ENCODE data around the gene SLC25A36. TPM values are rescaled to one million over a fixed set of nuclear protein-coding genes. Genes with fewer than 3 reads are reported as not detected.
"Not testable (repeated sequence)": the region's sequence is repeated elsewhere in the genome, so short reads cannot be mapped to it uniquely, and the experiment has no call there.

SLC25A36 gene
- total RNA-seq, 1 donor from 2014 or later: 130 TPM

DNA sequence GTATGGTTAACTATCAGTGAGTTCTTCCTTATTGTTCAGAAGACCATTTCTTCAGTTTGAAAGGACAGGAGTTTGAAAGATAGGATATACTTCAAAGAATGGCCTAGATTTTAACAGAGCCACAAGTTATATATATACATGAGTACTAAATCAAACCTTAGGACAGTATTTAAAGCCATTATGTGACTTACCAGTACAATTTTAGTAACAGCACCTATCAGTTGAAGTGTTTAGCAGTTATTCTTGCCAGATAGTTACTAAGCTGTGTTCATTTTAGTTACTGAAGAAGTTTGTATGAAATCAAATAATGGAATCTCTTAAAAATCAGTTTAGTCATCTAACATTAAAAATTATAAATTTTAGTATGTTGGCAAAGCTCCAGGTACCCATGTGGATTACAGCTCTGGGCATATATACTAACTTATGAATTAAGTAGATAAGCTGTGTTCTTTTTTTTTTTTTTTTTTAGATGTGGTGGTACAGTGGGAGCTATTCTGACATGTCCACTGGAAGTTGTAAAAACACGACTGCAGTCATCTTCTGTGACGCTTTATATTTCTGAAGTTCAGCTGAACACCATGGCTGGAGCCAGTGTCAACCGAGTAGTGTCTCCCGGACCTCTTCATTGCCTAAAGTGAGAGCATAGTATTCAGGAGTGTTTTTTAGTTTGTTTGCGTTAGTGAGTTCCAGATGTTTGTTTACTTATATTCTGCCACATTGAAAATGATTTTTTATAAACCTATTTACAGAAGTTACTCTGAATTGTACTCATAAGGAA, 14.6 kb downstream of the SLC25A36 start:
- no peak overlapping the region for H3K4me3 Mint-ChIP-seq (ENCODE audit: low read depth)
- peaks cover 3% of the 10 kb centered on the region for H3K9me3 Mint-ChIP-seq (ENCODE audit: low read depth)
- peaks cover 46% of the 10 kb centered on the region for H3K4me1 Mint-ChIP-seq (ENCODE audit: low read depth)
- peaks cover 18% of the 10 kb centered on the region for H3K36me3 Mint-ChIP-seq (ENCODE audit: insufficient read depth)
- TF ChIP-seq, protein P1, sequence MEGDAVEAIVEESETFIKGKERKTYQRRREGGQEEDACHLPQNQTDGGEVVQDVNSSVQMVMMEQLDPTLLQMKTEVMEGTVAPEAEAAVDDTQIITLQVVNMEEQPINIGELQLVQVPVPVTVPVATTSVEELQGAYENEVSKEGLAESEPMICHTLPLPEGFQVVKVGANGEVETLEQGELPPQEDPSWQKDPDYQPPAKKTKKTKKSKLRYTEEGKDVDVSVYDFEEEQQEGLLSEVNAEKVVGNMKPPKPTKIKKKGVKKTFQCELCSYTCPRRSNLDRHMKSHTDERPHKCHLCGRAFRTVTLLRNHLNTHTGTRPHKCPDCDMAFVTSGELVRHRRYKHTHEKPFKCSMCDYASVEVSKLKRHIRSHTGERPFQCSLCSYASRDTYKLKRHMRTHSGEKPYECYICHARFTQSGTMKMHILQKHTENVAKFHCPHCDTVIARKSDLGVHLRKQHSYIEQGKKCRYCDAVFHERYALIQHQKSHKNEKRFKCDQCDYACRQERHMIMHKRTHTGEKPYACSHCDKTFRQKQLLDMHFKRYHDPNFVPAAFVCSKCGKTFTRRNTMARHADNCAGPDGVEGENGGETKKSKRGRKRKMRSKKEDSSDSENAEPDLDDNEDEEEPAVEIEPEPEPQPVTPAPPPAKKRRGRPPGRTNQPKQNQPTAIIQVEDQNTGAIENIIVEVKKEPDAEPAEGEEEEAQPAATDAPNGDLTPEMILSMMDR (IDR thresholded peaks at IDR 0.05; ENCODE audit: unreplicated experiment): no peak
- H3K27me3 Mint-ChIP-seq: no peaks in the 10 kb centered on the region
- no peak for DNase-seq (ENCODE audit: low spot score, unreplicated experiment)
- H3K27ac Mint-ChIP-seq: peak overlapping the region; percentile 62

- Mint-ChIP-seq H3K36me3 (ENCODE audit: insufficient read depth) (peaks cover 15% of the 10 kb centered on the region), H3K4me3 (ENCODE audit: low read depth) (no peak overlapping the region), H3K27me3 (no peaks in the 10 kb centered on the region), H3K4me1 (ENCODE audit: low read depth) (peaks cover 2% of the 10 kb centered on the region), H3K9me3 (ENCODE audit: low read depth) (no peaks in the 10 kb centered on the region), H3K27ac (no peak overlapping the region)
- no peak for DNase-seq (ENCODE audit: low spot score, unreplicated experiment)
- TF ChIP-seq, protein P1 (IDR thresholded peaks at IDR 0.05; ENCODE audit: unreplicated experiment): peak; percentile 57
Observed at GRCh38 chr3:140972833-140973232, 31.2 kb downstream of the SLC25A36 start.

DNA sequence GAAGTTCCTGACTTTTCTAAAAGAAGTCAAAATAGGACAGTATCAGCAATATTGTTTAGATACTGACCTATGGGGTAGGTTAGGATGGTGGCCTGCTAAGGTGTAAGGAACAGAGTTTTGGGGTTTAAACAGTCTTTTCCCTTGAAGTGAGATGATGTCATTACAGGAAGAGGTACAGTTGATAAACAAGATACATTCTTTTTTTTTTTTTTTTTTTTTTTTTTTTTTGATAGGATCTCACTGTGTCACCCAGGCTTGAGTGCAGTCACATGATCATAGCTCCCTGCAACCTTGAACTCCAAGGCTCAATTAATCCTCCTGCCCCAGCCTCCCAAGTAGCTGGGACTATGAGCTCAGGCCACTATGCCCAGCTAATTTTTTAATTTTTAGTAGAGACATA, 33.3 kb downstream of the SLC25A36 start:
- Mint-ChIP-seq H3K27ac (peak overlapping the region; percentile 15), H3K27me3 (no peaks in the 10 kb centered on the region), H3K4me3 (ENCODE audit: low read depth) (no peak overlapping the region), H3K36me3 (ENCODE audit: insufficient read depth) (peaks cover 16% of the 10 kb centered on the region), H3K4me1 (ENCODE audit: low read depth) (no peaks in the 10 kb centered on the region), H3K9me3 (ENCODE audit: low read depth) (no peaks in the 10 kb centered on the region)
- TF ChIP-seq, protein P1 (IDR thresholded peaks at IDR 0.05; ENCODE audit: unreplicated experiment): no peak
- DNase-seq (ENCODE audit: low spot score, unreplicated experiment): no peak

DNA sequence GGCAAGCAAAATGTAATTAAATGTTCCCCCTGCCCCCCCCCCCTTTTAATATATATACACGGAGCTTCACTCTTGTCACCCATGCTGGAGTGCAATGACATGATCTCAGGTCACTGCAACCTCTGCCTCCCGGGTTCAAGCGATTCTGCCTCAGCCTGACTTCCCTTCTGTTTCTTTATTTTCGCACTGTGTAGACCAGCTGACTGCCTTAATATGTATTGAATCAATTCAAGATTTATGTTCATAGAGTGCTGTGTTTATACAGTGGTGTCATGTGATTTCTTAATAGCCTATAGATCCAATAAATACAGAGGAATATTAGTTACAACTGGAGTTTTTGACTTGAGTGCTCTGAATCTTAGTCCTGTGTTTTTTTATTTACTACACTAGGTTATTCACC, 39.0 kb downstream of the SLC25A36 start:
- Mint-ChIP-seq H3K27ac (peak overlapping the region; percentile 67), H3K4me1 (ENCODE audit: low read depth) (peaks cover 13% of the 10 kb centered on the region), H3K27me3 (no peaks in the 10 kb centered on the region), H3K36me3 (ENCODE audit: insufficient read depth) (peaks cover 11% of the 10 kb centered on the region), H3K9me3 (ENCODE audit: low read depth) (peaks cover 6% of the 10 kb centered on the region), H3K4me3 (ENCODE audit: low read depth) (no peak overlapping the region)
- TF ChIP-seq, protein P1 (IDR thresholded peaks at IDR 0.05; ENCODE audit: unreplicated experiment): no peak
- no peak for DNase-seq (ENCODE audit: low spot score, unreplicated experiment)

DNA sequence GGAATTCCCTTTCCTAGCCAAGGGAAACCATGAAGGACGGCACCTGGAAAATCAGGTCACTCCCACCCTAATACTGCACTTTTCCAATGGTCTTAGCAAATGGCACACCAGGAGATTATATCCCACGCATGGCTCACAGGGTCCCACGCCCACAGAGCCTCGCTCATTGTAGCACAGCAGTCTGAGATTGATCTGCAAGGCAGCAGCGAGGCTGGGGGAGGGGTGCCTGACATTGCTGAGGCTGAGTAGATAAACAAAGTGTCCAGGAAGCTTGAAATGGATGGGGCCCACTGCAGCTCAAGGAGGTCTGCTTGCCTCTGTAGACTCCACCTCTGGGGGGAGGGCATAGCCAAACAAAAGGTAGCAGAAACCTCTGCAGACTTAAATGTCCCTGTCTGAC, 46.2 kb downstream of the SLC25A36 start:
- H3K4me3 Mint-ChIP-seq (ENCODE audit: low read depth); H3K27ac Mint-ChIP-seq; H3K36me3 Mint-ChIP-seq (ENCODE audit: insufficient read depth); H3K4me1 Mint-ChIP-seq (ENCODE audit: low read depth); DNase-seq (ENCODE audit: low spot score, unreplicated experiment); H3K27me3 Mint-ChIP-seq: not testable (repeated sequence)
- peaks cover 35% of the 10 kb centered on the region for H3K9me3 Mint-ChIP-seq (ENCODE audit: low read depth)

GRCh38 chr3:140994316-140994715, 52.7 kb downstream of the SLC25A36 start:
- TF ChIP-seq, protein P1 (IDR thresholded peaks at IDR 0.05; ENCODE audit: unreplicated experiment): no peak
- peaks cover 21% of the 10 kb centered on the region for H3K9me3 Mint-ChIP-seq (ENCODE audit: low read depth)
- no peak overlapping the region for H3K4me3 Mint-ChIP-seq (ENCODE audit: low read depth)
- no peaks in the 10 kb centered on the region for H3K27me3 Mint-ChIP-seq
- no peaks in the 10 kb centered on the region for H3K4me1 Mint-ChIP-seq (ENCODE audit: low read depth)
- DNase-seq (ENCODE audit: low spot score, unreplicated experiment): no peak
- no peak overlapping the region for H3K27ac Mint-ChIP-seq
- H3K36me3 Mint-ChIP-seq (ENCODE audit: insufficient read depth): no peaks in the 10 kb centered on the region

GRCh38 chr3:140994861-140995260, 53.2 kb downstream of the SLC25A36 start:
- not testable (repeated sequence) for H3K4me3 Mint-ChIP-seq (ENCODE audit: low read depth); H3K36me3 Mint-ChIP-seq (ENCODE audit: insufficient read depth); H3K4me1 Mint-ChIP-seq (ENCODE audit: low read depth); H3K27me3 Mint-ChIP-seq; DNase-seq (ENCODE audit: low spot score, unreplicated experiment); H3K27ac Mint-ChIP-seq
- H3K9me3 Mint-ChIP-seq (ENCODE audit: low read depth): peaks cover 17% of the 10 kb centered on the region

All from progenitor cell of endocrine pancreas (in vitro differentiated cells).